NCI-H446 (cell line): Measurements from ENCODE around the gene GZMM.

Source experiments
- DNase-seq, 2 experiments: peaks; one replicate each; lab custom pipeline; 2025; lab: John Stamatoyannopoulos, UW

The GZMM gene

GRCh38 chr19:566844-567243 lies 23.0 kb downstream of the GZMM start:
- no peak for DNase-seq

DNA sequence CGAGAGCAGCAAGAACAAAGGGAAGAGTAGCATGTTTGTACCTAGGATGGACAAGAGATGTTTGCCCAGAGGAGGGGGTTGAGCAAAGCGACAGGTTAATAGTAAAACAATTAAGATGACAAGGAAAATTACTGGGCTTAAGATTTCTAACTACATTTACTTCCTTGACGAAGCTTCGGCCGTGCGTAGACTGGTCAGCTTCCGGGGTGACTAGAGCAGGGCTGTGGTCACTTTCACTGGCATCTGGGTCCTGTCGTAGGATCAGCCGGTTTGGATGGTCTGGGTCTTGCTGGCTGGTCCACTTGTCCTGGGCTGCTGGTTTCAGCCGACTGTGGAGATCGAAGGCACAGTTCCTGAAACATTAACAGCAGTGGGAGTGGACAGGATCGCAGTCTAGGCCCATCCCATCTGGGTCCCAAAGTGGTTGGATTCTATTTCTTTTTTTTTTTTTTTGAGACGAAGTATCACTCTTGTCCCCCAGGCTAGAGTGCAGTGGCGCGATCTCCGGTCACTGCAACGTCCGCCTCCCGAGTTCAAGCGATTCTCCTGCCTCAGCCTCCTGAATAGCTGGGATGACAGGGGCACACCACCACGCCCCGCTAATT lies 23.5 kb downstream of the GZMM start:
- no peak for DNase-seq

DNA sequence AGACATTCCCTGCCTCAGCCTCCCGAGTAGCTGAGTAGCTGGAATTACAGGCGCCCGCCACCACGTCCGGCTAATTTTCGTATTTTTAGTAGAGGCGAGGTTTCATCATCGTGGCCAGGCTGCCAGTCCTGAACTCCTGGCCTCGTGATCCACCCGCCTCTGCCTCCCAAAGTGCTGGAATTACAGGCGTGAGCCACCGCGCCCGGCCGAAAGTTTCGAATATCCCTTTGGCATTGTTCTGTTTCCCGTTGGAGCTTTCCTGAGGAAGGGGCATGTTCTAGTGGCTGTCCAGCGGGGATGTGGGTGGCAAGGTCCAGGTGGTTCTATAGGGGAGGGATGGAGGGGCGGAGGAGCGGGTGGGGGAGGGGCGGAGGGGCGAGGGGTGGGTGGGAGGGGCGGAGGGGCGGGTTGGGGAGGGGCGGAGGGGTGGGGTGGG lies 26.4 kb downstream of the GZMM start:
- DNase-seq, result no peak

DNA sequence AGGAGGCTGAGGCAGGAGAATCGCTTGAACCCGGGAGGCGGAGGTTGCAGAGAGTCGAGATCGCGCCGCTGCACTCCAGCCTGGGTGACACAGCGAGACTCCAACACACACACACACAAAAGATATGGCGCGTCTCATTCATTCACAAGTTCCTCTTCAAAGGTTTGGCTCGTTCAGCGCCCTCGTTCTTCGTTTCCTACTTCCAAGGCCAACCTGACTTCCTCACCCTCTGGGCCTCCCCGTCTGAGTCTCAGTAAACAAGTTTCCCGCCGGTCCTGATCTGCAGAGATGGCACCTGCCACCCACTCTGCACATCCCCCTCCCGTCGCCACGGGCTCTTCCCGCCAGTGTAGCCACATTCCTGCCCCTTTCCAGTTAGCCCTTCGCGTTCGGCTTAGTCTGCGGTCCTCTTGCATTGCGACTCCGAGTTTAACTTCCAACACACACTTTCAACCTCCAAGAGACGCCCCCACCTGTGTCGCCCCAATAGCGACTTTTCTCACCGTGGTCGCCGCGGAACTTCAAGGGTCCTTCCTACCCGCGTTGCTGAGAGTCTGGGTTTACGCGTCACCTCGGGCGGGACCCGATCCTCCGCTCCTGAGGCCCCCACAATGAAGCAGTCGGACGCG lies 27.2 kb downstream of the GZMM start:
- peak; percentile 51 to 85 for DNase-seq

GRCh38 chr19:571566-571974 lies 27.7 kb downstream of the GZMM start:
- peak; percentile 60 for DNase-seq

DNA sequence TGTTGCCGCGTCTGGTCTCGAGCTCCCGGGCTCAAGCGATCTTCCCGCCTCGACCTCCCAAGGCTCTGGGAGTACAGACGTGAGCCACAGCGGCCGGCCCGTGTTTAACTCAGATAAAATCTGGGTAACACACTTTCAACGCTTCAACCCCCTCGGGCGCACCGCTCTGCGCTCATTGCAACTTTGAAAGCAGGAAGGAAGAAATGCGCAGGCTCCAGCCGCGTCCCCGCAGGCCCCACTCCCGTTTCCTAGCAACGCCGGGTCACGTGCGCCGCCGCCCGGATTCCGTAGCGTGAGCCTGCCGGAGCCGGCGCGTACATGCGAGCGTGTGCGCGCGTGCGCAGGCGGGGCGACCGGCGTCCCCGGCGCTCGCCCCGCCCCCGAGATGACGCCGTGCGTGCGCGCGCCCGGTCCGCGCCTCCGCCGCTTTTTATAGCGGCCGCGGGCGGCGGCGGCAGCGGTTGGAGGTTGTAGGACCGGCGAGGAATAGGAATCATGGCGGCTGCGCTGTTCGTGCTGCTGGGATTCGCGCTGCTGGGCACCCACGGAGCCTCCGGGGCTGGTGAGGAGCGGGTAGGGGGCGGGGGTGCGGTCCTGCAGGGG lies 28.4 kb downstream of the GZMM start, which contains the start of gene BSG:
Gene BSG, plus strand, starts transcription at position 457 of the 603 bp plus-strand sequence. Its CDS starts 39 bp downstream, at position 496.
- peak; percentile 94 to 99 for DNase-seq

DNA sequence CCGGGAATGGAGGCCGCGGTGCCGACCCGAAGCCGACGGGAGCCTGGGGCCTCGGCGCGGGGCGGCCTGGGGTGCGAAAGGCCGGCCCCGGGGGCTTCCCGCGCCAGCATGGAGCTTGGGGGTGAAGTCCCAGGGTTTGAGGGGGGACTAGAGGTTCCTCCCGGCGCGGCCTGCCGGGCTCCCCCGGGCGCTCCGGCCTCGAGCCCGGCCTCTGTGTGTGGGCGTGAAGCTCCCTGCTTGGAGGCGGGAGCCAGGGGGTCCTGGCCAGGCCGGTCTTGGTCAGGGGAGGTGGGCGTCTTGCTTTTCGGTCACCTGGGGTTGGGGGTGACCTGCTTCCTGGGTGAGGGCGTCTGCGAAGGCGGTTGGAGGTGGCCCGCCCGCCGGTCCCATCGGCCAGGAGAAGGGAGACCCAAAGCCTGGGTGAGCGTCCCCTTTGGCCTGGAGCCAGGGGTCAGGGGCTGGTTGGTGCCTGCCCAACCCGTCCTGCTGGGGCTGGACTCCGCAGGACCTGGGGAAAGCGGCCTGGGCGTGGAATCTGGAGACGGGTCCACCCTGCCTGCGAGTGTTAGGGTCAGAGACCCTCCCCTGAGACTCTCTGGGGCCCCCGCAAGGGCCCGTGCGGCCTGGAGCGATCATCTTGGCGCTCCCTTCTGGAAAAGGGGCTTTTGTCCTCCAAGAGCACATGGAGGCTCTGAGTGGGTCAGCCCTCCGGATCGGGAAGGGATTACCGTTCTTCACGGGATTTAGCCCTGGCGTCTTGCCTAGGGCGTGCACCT lies 29.1 kb downstream of the GZMM start:
- peak in 1 of 2 experiments; percentile 60 for DNase-seq

- no peak for DNase-seq
These were observed 29.6 kb downstream of the GZMM start for GRCh38 chr19:573519-573825.

DNA sequence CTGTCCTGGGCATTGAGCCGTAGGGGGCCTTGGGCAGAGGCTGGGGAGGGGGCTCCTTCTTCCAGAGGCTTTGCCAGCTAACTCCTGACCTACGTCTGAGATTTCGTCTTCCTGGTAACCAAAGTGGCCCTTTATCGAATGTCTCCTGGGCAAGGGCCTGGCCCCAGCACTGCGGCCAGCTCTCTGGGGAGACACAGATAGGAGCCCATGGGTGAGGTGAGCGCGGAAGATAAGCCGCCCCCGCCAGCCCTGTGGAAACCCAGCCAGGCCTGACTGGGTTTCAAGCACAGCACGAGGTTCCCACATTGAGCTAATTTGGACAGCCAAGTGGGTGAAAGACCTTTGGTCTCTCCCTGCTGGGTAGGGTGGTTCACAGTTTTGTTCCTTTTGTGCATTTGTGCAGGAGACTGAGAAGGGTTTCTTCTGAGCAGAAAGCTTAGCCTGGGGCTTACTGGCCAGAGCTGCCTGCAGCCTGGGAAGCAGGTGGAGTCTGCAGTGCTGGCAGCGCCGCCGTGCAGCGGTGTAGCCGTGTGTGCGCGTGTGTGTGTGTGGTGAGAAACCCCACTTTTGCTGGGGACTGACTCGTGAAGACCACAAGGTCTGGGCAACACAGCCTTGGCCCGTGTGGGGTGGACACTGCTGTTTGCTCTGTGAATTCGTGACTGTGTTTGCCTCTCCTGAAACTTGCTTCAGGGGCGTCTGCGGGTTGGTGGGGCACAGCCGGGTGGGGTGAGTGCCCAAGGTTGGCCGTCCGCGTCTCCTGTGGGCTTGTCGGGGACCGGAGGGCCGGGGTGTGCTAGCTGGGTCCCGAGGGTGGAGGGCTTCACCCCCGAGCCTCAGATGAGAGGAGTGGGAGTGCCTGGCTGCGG lies 31.0 kb downstream of the GZMM start:
- no peak for DNase-seq

DNA sequence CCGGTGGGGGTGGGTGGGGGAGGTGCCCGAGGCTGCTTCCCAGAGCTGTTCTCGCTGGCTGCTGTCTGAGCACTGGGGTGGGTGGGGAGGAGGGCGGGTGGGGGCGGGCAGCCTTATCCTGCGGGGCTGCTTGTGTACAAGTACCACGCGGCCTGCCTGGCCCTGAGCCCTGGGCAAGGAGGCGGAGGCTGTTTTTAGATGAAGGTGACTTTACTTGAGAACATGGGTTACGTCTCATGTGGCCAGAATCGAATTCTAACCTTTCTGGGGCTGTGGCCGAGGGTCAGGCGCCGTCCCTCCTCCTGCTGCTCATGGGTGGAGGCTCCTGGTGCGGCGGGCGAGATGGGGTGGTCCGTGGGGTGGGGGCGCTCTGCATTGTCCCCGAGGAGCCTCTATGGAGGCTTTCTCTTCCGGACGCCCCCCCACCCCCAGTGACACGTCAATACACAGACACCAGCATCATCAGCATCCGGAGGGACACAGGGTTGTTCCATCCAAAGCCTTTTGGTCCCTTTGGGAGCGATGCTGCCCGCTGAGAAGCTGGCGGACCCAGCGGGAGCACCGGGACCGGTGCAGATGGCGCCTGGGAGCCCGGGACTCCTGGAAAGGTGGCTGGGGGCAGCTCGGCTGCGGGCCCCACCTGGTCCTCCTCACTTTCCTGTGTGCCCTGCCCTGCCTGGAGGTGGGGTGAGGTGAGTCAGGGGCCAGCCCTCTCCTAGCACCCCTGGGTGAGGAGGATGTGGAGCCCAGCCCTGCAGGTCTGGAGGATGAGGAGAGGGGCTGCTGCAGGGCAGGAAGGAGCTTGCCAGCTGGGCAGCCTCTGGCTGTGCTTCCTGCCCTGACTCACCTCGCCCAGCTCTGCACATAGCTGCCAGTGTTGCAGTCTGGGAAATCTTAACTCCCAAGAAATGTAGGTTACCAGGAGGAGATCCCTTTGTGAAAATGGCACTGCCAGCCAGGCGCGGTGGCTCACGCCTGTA lies 32.0 kb downstream of the GZMM start:
- no peak for DNase-seq

GRCh38 chr19:576768-577438 lies 33.0 kb downstream of the GZMM start:
- no peak for DNase-seq

GRCh38 chr19:577439-578392 lies 33.9 kb downstream of the GZMM start:
- no peak for DNase-seq

- no peak for DNase-seq
These were observed 35.4 kb downstream of the GZMM start for GRCh38 chr19:579111-579841.

DNA sequence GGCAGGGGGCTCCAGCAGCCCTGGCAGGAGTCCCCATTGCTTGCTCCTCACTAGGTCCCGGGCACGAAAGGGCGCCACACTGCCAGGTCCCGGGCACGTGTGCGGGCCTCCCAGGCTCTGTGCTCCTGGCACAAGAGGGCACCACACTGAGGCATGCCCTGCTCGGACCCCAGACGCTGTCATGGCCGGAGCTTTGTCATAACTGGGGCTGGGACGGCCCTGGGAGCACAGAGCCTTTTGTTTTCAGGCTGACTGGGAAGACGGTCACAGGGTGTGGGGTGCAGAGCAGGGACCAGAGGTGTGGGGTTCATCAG lies 35.9 kb downstream of the GZMM start:
- DNase-seq, result no peak

- no peak for DNase-seq
These were observed 36.5 kb downstream of the GZMM start for GRCh38 chr19:580274-580835.

GRCh38 chr19:581399-582111 lies 37.7 kb downstream of the GZMM start:
- no peak for DNase-seq

DNA sequence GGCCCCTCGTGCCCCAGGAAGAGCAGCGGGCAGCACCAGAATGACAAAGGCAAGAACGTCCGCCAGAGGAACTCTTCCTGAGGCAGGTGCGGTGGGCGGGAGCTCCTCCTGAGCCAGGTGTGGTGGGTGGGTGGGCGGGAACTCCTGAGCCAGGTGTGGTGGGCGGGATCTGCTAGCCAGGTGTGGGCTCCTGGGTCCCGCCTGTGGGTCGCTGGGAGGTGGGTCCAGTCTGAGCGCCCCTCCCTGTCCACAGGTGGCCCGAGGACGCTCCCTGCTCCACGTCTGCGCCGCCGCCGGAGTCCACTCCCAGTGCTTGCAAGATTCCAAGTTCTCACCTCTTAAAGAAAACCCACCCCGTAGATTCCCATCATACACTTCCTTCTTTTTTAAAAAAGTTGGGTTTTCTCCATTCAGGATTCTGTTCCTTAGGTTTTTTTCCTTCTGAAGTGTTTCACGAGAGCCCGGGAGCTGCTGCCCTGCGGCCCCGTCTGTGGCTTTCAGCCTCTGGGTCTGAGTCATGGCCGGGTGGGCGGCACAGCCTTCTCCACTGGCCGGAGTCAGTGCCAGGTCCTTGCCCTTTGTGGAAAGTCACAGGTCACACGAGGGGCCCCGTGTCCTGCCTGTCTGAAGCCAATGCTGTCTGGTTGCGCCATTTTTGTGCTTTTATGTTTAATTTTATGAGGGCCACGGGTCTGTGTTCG lies 38.8 kb downstream of the GZMM start:
- no peak for DNase-seq
